Coronary artery (tissue), 2 donors: ENCODE measurements around the gene MUC5AC.
"Not testable (repeated sequence)": the region's sequence is repeated elsewhere in the genome, so short reads cannot be mapped to it uniquely, and the experiment has no call there.

ENCODE experiments used
- DNase-seq: peaks from one replicate; pipeline ENCODE4 v3.0.0-alpha.2; 2017; ENCODE audit warnings: low spot score
- H3K27ac ChIP-seq, 2 donors: fragments of 200-600 bp; sonication (generic); one replicate each; pipeline ENCODE4 v1.5.1; 2016 to 2019
- H3K4me3 ChIP-seq: fragments of 200-600 bp; sonication (generic); 2 replicates; pipeline ENCODE4 v1.5.1; 2016; ENCODE audit warnings: mild to moderate bottlenecking, moderate library complexity
- TF ChIP-seq, protein P1 (sequence below): fragments of 200-600 bp; sonication (generic); IDR thresholded peaks from one replicate; pipeline ENCODE4 v1.5.1; 2019; ENCODE audit warnings: antibody characterized with exemption

MUC5AC gene

DNA sequence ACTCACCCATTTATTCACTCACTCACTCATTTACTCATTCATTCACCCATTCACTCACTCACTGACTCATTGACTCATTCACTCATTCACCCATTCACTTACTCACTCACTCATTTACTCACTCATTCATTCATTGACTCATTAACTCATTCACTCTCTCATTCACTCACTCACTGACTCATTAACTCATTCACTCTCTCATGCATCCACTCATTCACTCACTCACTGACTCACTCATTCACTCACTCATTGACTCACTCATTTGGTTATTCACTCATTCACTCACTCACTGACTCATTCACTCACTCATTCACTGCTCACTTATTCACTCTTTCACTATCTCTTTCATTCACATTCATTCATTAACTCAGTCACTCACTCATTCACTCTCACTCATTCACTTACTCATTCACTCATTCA lies 2.5 kb upstream of the MUC5AC start:
- Histone ChIP-seq H3K4me3 (no peak overlapping the region), H3K27ac (no peak overlapping the region)
- TF ChIP-seq, protein P1, sequence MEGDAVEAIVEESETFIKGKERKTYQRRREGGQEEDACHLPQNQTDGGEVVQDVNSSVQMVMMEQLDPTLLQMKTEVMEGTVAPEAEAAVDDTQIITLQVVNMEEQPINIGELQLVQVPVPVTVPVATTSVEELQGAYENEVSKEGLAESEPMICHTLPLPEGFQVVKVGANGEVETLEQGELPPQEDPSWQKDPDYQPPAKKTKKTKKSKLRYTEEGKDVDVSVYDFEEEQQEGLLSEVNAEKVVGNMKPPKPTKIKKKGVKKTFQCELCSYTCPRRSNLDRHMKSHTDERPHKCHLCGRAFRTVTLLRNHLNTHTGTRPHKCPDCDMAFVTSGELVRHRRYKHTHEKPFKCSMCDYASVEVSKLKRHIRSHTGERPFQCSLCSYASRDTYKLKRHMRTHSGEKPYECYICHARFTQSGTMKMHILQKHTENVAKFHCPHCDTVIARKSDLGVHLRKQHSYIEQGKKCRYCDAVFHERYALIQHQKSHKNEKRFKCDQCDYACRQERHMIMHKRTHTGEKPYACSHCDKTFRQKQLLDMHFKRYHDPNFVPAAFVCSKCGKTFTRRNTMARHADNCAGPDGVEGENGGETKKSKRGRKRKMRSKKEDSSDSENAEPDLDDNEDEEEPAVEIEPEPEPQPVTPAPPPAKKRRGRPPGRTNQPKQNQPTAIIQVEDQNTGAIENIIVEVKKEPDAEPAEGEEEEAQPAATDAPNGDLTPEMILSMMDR, result no peak
- DNase-seq, result no peak

DNA sequence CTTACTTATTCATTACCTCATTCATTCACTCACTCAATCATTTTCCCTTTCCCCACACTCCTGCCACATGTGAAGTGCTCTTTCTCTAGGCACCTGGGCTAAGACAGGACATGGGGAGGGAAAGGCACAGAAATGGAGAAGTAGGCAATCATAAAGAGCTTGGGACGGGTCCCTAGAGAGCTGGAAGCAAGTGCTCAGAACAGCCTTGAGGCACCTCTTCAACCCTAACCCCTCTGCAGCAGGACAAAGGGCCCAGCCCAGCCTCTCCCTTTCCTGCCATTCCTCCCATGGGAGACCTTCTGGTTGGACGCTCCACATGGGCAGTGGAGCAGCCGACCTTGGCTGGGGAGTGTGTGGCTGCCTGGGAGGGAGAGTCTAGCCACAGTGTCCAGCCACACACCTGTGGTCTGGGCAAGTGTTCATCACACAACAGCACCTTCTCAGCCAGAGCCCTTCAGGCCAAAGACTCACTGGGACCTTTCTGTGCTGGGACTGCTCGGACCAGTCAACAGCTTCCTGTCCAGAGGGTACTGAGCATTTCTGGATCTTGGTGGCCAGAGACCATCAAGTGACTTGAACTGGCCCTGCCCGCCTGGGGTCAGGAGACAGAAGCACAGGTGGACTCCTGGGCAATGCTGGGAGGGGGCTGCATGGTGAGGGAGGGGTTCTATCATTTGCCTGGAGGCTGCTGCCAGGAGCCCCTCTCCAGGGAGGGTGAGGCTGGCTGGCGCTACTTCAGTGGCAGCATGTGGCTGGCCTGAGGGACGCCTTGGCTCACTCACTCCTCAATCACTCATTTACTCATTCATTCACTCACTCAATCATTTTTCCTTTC lies 1.0 kb upstream of the MUC5AC start:
- no peak overlapping the region for H3K27ac ChIP-seq
- no peak for DNase-seq
- TF ChIP-seq, protein P1, result no peak
- no peak overlapping the region for H3K4me3 ChIP-seq

DNA sequence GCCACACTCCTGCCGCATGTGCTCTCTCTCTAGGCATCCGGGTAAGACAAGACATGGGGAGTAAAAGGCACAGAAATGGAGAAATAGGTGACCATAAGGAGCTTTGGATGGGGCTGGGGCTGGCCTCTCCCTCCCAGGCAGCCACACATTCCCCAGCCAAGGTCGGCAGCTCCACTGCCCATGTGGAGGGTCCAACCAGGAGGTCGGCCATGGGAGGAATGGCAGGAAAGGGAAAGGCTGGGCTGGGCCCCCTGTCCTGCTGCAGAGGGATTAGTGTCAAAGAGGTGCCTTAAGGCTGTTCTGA lies 460 bp upstream of the MUC5AC start:
- DNase-seq, result no peak
- TF ChIP-seq, protein P1, result no peak
- Histone ChIP-seq H3K27ac (no peak overlapping the region), H3K4me3 (no peak overlapping the region)

DNA sequence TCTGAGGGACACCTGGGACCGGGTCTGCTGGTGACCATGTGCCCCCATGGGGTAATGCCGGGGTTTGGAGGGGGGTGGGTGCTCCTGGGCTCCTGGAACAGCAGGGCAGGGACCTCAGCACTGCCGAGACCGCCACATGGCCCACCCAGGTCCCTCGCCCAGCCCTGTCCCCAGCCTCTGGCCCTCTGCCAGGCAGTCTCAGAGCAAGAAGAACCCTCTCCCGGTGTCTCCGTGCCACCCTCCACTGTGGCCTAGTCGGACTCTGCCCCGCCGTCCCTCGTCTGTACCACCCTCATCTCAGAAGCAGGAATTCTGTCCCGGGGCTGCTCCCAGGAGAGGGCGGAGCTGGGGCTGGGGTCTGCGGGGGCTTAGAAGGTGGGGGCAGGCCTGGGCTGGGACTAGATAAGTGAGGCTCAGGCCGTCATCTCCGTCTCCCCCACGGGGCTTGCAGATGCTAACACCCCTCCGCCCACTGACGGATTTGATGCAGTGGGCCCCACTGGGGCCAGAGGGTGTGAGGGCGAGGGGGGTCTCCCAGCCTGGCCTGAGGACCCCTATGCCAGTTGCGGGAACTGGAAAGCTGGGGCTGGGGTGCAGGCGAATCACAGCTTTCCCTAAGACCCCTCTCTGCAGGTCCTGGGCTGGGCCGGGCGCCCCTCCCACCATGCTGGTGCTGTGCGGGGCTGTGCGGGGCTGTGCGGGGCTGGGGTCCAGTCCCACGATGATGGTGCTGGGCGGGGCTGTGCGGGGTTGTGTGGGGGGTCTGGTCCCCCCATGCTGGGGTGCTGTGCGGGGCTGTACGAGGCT lies 1.1 kb downstream of the MUC5AC start:
- TF ChIP-seq, protein P1, result no peak
- no peak overlapping the region for H3K4me3 ChIP-seq
- DNase-seq, result no peak
- H3K27ac ChIP-seq, result no peak overlapping the region

DNA sequence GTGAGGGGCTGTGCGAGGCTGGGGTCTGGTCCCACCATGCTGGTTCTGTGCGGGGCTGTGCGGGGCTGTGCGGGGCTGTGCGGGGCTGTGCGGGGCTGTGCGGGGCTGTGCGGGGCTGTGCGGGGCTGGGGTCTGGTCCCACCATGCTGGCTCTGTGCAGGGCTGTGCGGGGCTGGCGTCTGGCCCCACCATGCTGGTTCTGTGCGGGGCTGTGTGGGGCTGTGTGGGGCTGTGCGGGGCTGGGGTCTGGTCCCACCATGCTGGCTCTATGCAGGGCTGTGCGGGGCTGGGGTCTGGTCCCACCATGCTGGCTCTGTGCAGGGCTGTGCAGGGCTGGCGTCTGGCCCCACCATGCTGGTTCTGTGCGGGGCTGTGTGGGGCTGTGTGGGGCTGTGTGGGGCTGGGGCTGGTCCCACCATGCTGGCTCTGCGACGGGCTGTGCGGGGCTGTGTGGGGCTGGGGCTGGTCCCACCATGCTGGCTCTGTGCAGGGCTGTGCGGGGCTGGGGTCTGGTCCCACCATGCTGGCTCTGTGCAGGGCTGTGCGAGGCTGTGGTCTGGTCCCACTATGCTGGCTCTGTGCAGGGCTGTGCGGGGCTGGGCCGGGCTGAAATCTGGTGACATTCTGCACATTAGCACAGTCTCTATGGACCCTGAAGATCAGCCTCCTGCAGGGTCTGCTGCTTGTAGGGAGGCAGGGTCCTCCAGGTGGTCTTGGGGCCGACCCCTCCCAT lies 1.9 kb downstream of the MUC5AC start:
- not testable (repeated sequence) for H3K4me3 ChIP-seq, DNase-seq, H3K27ac ChIP-seq

DNA sequence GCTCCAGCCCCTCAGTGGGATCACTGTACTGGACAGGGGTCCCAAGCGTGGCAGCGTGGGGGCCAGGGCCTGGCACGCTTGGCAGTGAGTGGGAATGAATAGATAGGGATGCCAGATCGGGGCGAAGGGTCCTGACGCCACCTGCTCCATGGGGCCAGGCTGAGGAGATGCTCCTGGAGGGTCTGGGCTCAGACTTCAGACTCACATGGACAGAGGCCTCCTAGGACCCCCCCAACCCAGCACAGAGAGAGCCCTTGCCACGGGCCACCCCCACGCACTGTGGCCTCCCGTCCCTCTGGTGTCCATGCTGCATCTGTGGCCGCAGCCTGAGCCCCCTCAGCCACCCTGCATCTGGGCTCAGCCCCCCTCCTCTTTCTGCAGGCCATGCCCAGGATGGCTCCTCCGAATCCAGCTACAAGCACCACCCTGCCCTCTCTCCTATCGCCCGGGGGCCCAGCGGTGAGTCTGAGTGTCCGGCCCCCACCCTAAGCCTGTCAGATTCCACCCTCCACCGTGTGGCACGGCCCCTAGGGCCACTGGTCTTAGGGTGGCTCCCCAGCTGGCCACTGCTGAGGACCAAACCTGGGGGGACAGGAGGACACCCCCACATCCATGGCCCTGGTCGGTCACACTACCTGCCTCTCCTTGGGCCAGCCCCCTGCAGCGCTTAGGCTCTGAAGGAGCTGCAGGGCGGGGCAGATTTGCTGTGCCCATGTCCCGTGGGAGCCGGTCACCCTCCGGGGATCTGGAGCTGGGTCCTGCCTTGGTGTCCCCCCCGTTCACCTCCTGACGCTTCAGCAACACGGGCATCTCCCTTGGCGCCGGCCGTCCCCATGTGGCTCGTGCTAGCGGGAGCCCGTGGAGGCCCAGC lies 2.7 kb downstream of the MUC5AC start:
- TF ChIP-seq, protein P1, result no peak
- no peak overlapping the region for H3K4me3 ChIP-seq
- H3K27ac ChIP-seq, result no peak overlapping the region
- peak; percentile 62 for DNase-seq
